Muscle layer of duodenum (tissue), 2 donors: ENCODE results near the gene ACOT4.
"Not testable (repeated sequence)": the region's sequence is repeated elsewhere in the genome, so short reads cannot be mapped to it uniquely, and the experiment has no call there.

Experiments used
- H3K27ac ChIP-seq: one replicate; pipeline ENCODE4 v1.7.0; 2013; ENCODE audit warnings: mild to moderate bottlenecking, low read length
- H3K27me3 ChIP-seq: one replicate; pipeline ENCODE4 v1.7.0; 2013; ENCODE audit warnings: low read depth, mild to moderate bottlenecking, control low read depth, low read length
- H3K36me3 ChIP-seq, 2 donors: one replicate each; pipeline ENCODE4 v1.7.0; 2013; ENCODE audit warnings: low read length in 2 of 2, control low read depth in 1 of 2, mild to moderate bottlenecking in 1 of 2; ENCODE audit not compliant: insufficient read depth in 2 of 2, control insufficient read depth in 1 of 2
- H3K4me1 ChIP-seq, 2 donors: one replicate each; pipeline ENCODE4 v1.7.0; 2013; ENCODE audit warnings: low read length in 2 of 2, mild to moderate bottlenecking in 2 of 2, control low read depth in 1 of 2, moderate library complexity in 1 of 2; ENCODE audit not compliant: insufficient read depth in 2 of 2, control insufficient read depth in 1 of 2
- H3K4me3 ChIP-seq, 2 donors: one replicate each; pipeline ENCODE4 v1.7.0; 2013; ENCODE audit warnings: low read length in 2 of 2, low read depth in 1 of 2, mild to moderate bottlenecking in 1 of 2
- H3K9me3 ChIP-seq, 2 donors: one replicate each; pipeline ENCODE4 v1.7.0; 2013; ENCODE audit warnings: low read length in 2 of 2, control low read depth in 1 of 2, mild to moderate bottlenecking in 1 of 2; ENCODE audit not compliant: control insufficient read depth in 1 of 2
- donor health status: healthy.

Gene ACOT4, protein sequence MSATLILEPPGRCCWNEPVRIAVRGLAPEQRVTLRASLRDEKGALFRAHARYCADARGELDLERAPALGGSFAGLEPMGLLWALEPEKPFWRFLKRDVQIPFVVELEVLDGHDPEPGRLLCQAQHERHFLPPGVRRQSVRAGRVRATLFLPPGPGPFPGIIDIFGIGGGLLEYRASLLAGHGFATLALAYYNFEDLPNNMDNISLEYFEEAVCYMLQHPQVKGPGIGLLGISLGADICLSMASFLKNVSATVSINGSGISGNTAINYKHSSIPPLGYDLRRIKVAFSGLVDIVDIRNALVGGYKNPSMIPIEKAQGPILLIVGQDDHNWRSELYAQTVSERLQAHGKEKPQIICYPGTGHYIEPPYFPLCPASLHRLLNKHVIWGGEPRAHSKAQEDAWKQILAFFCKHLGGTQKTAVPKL

DNA sequence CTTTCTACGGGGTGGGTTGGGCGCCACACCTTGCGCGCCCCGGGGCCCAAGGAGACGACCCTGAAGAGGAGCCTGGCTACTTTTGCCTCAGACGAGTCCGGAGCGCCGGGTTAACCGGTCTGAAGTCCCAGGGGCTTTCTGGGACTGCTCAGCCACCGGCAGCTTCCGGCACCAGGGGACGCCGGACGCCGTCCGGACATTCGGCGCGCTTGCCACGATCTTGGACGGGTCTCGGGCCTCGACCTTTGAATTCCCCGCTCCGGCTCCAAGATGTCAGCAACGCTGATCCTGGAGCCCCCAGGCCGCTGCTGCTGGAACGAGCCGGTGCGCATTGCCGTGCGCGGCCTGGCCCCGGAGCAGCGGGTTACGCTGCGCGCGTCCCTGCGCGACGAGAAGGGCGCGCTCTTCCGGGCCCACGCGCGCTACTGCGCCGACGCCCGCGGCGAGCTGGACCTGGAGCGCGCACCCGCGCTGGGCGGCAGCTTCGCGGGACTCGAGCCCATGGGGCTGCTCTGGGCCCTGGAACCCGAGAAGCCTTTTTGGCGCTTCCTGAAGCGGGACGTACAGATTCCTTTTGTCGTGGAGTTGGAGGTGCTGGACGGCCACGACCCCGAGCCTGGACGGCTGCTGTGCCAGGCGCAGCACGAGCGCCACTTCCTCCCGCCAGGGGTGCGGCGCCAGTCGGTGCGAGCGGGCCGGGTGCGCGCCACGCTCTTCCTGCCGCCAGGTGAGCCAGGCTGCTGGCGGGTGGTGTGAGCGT lies at the start of gene ACOT4:
ACOT4 (plus strand) TSS at position 184 of the 760 bp plus-strand sequence; CDS start at position 271, 87 bp downstream.
- Histone ChIP-seq H3K4me3 (peak within 1 kb of the TSS; percentile 59 to 88), H3K4me1 (no peaks in the 10 kb centered on the region), H3K9me3 (no peaks in the 10 kb centered on the region), H3K27ac (no peak within 1 kb of the TSS), H3K27me3 (no peaks in the 10 kb centered on the region), H3K36me3 (no peaks in the 10 kb centered on the region)

DNA sequence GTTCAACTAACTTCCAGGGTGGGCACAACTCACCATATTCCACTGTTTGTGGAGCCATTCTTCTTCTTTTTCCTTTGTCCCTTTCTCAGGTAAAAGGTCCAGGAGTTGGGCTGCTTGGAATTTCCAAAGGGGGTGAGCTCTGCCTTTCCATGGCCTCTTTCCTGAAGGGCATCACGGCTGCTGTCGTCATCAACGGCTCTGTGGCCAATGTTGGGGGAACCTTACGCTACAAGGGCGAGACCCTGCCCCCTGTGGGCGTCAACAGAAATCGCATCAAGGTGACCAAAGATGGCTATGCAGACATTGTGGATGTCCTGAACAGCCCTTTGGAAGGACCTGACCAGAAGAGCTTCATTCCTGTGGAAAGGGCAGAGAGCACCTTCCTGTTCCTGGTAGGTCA lies 48.7 kb upstream of the ACOT4 start:
- H3K4me1 ChIP-seq, H3K27ac ChIP-seq, H3K27me3 ChIP-seq, H3K36me3 ChIP-seq, H3K9me3 ChIP-seq, H3K4me3 ChIP-seq: not testable (repeated sequence)

DNA sequence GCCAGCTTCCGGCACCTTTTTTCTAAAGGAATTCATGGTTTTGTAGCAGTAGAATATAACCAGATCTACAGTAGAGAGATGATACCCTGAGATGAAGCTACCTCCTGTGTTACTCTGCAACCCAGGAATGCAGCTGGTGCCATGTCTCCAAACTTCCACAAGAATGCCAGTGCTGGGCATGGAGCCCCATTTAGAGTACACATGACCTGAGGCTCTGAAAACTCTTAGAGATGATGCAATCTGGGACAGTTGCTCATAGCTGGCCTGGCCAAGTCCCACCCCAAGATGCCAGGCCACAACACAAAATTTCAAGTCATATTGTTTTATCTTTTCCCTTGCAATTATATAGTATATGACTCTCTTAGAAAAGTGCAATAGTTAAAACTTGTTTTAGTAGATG lies 46.3 kb upstream of the ACOT4 start:
- H3K27ac ChIP-seq, H3K36me3 ChIP-seq, H3K4me3 ChIP-seq, H3K27me3 ChIP-seq, H3K9me3 ChIP-seq, H3K4me1 ChIP-seq: not testable (repeated sequence)

DNA sequence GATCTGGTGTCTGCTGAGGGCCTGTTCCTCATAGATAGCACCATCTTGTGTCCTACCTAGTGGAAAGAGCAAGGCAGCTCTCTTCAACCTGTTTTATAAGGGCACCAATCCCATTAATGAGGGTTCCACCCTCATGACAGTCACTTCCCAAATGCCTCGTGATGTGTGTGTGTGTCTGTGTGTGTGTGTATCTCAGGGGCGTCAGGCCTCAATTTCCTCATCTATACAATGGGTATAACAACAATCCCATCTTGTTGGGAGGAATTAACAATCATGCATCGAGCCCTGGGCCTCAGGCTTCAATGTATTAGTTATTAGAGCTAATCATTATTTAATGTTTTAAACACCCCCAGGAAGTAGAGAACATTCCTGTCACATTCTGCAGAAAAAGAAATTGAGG lies 42.6 kb upstream of the ACOT4 start:
- H3K4me1 ChIP-seq, H3K9me3 ChIP-seq, H3K4me3 ChIP-seq, H3K27me3 ChIP-seq, H3K36me3 ChIP-seq, H3K27ac ChIP-seq: not testable (repeated sequence)

DNA sequence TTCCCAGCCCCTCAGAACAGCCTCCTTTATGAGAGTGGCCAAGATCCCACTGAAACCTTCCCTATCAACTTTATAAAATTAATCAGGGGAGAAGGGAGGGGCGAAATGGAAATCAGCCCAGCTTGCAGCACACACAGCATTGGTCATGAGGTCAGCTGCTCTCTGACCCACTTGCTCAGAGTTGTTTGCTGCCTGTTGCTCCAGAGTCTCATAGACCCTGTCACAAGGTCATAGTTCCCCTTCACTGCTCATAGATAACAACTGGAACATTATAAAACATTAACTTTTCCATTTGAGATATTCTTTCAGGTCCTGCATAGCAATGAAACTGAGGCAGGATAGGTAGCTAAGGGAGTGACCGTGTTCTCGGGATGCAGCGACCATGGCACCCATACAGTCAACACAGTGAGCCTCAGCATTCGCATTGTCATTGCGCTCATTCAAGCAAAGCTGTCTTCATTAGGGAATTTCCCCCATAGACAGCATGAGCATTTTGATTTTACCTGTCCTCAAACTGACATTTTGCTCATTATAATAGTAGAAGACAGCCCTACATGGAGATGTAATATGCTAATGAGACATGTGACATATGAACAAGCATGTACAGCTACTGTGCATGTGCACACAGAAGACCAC lies 41.7 kb upstream of the ACOT4 start:
- H3K9me3 ChIP-seq, H3K27me3 ChIP-seq, H3K27ac ChIP-seq, H3K36me3 ChIP-seq, H3K4me1 ChIP-seq, H3K4me3 ChIP-seq: not testable (repeated sequence)

DNA sequence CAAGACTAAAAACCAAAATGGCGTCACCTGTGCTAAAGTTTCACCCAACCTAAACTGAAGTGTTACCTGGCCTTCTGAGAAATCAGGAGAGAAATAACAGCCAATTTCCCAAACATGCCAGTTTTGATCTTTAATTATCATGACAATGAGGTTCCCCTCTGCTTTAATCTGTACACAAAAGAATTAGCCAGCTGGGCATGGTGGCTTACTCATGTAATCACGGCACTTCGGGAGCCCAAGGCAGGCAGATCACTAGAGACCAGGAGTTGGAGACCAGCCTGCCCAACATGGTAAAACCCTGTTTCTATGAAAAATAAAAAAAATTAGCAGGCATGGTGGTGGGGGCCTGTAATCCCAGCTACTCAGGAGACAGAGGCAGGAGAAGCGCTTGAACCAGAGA lies 37.8 kb upstream of the ACOT4 start:
- no peaks in the 10 kb centered on the region for H3K9me3 ChIP-seq
- no peaks in the 10 kb centered on the region for H3K27me3 ChIP-seq
- no peak overlapping the region for H3K4me3 ChIP-seq
- H3K4me1 ChIP-seq, result no peaks in the 10 kb centered on the region
- no peak overlapping the region for H3K27ac ChIP-seq
- no peaks in the 10 kb centered on the region for H3K36me3 ChIP-seq

DNA sequence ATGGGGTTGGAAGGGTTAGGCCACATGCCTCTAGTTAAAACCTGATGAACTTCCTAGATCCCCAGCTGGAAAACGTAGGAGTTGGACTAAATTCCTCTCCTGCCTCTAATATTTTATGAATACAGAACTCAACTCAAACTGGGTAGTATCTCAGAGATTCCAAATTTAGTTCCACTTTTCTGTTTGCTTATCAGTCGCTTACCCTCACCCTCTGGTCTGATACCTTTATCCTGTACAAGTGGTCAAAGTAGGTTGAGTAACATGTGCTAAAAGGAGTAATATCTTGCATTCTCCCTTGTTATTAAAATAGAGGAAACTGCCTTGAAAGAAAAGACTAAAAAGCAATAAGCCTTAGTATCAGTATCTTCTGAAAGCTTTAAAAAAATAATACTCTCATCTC lies 34.5 kb upstream of the ACOT4 start:
- not testable (repeated sequence) for H3K27ac ChIP-seq, H3K4me3 ChIP-seq, H3K4me1 ChIP-seq, H3K9me3 ChIP-seq, H3K27me3 ChIP-seq, H3K36me3 ChIP-seq

DNA sequence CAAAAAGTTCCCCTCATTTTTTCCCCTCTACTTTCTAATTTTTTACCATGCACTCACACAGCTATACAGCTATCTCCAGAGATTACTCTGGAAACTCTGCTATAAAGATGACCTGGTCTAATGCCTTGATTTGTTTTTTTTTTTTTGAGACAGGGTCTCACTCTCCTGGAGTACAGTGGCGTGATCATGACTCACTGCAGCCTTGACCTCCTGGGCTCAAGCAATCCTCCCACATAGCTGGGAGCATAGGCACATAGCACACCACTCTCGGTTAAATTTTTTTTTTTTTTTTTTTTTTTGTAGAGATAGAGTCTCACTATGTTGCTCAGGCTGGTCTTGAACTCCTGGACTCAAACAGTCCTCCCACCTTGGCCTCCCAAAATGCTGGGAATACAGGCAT lies 33.4 kb upstream of the ACOT4 start:
- not testable (repeated sequence) for H3K27ac ChIP-seq, H3K4me3 ChIP-seq, H3K9me3 ChIP-seq, H3K4me1 ChIP-seq, H3K36me3 ChIP-seq, H3K27me3 ChIP-seq

DNA sequence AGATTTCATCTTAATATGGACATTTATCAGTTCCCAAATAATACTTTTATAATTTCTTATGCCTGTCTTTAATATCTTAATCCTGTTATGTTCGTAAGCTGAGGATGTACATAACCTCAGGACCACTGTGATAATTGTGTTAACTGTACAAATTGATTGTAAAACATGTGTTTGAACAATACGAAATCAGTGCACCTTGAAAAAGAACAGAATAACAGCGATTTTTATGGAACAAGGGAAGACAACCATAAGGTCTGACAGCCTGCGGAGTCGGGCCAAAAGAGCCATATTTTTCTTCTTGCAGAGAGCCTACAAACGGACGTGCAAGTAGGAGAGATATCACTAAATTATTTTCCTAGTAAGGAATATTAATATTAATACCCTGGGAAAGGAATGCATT lies 29.4 kb upstream of the ACOT4 start:
- not testable (repeated sequence) for H3K4me1 ChIP-seq, H3K27me3 ChIP-seq, H3K4me3 ChIP-seq, H3K9me3 ChIP-seq, H3K27ac ChIP-seq, H3K36me3 ChIP-seq

DNA sequence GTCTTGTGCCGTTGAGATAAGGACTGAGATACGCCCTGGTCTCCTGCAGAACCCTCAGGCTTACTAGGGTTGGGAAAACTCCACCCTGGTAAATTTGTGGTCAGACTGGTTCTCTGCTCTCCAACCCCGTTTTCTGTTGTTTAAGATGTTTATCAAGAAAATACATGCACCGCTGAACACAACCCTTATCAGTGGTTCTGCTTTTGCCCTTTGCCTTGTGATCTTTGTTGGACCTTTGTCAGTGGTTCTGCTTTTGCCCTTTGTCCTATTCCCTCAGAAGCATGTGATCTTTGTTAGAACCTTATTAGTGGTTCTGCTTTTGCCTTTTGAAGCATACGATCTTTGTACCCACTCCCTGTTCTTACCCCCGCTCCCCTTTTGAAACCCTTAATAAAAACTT lies 29.0 kb upstream of the ACOT4 start:
- not testable (repeated sequence) for H3K9me3 ChIP-seq, H3K27ac ChIP-seq, H3K4me1 ChIP-seq, H3K4me3 ChIP-seq, H3K27me3 ChIP-seq, H3K36me3 ChIP-seq

DNA sequence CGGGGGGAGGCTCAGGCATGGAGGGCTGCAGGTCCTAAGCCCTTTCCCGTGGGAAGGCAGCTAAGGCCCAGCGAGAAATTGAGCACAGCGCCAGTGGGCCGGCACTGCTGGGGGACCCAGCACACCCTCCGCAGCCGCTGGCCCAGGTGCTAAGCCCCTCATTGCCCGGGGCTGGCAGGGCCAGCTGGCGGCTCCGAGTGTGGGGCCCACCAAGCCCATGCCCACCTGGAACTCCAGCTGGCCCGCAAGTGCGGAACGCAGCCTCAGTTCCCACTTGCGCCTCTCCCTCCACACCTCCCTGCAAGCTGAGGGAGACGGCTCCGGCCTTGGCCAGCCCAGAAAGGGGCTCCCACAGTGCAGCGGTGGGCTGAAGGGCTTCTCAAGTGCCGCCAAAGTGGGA lies 25.2 kb upstream of the ACOT4 start:
- not testable (repeated sequence) for H3K36me3 ChIP-seq, H3K27ac ChIP-seq, H3K4me3 ChIP-seq, H3K9me3 ChIP-seq, H3K4me1 ChIP-seq, H3K27me3 ChIP-seq
